Caki2 (cell line): Measurements from ENCODE around the gene DNAAF5. TPM values are rescaled to one million over a fixed set of nuclear protein-coding genes. Genes with fewer than 3 reads are reported as not detected.
"Not testable (repeated sequence)": the region's sequence is repeated elsewhere in the genome, so short reads cannot be mapped to it uniquely, and the experiment has no call there.

ENCODE experiments used
- DNase-seq: peaks from one replicate; pipeline ENCODE4 v3.0.0-alpha.2; 2015; ENCODE audit warnings: low read depth
- in situ Hi-C: cut with HindIII; loops from 2 replicates; pipeline ENCODE4 v1.10.0; 2016; ENCODE audit warnings: low sequenced_read_pairs, low pct_unique_long_range_greater_than_20kb, mixed read lengths
- total RNA-seq: library from RNA; depleted of rRNA; stranded (reverse); fragments of >200 nt; shearing (Covaris generic); gene quantifications from 2 replicates; pipeline ENCODE4 v1.2.3, GENCODE V29; 2014; ENCODE audit warnings: low replicate concordance

DNAAF5 gene
- total RNA-seq, 1 experiment from 2014 or later: 77.4 TPM

- no peak for DNase-seq
- in situ Hi-C loops: no loop called here
Measured at GRCh38 chr7:785416-785815, 58.9 kb downstream of the DNAAF5 start.

GRCh38 chr7:786472-787255 lies 60.2 kb downstream of the DNAAF5 start:
- in situ Hi-C loops: no loop called here
- peak; percentile 38 for DNase-seq

- in situ Hi-C loops: no loop called here
- DNase-seq: no peak
Measured at GRCh38 chr7:787332-788240, 61.1 kb downstream of the DNAAF5 start.

GRCh38 chr7:791519-791918 lies 65.0 kb downstream of the DNAAF5 start:
- DNase-seq: no peak
- in situ Hi-C loops: no loop called here

- DNase-seq: no peak
- in situ Hi-C loops: no loop called here
Measured at GRCh38 chr7:794207-794606, 67.7 kb downstream of the DNAAF5 start.

GRCh38 chr7:794671-795329 lies 68.3 kb downstream of the DNAAF5 start:
- no peak for DNase-seq
- in situ Hi-C loops: no loop called here

GRCh38 chr7:796434-797169 lies 70.1 kb downstream of the DNAAF5 start:
- in situ Hi-C loops, DNase-seq: not testable (repeated sequence)

- DNase-seq: no peak
- in situ Hi-C loops: no loop called here
Measured at GRCh38 chr7:798921-799470, 72.5 kb downstream of the DNAAF5 start.

GRCh38 chr7:800692-801091 lies 74.2 kb downstream of the DNAAF5 start:
- DNase-seq: no peak
- in situ Hi-C loops: no loop called here

GRCh38 chr7:801351-801750 lies 74.9 kb downstream of the DNAAF5 start:
- in situ Hi-C loops, DNase-seq: not testable (repeated sequence)

GRCh38 chr7:801940-802381 lies 75.5 kb downstream of the DNAAF5 start:
- no peak for DNase-seq
- in situ Hi-C loops: no loop called here

- no peak for DNase-seq
- in situ Hi-C loops: no loop called here
Measured at GRCh38 chr7:802500-803242, 76.2 kb downstream of the DNAAF5 start.

GRCh38 chr7:803243-803635 lies 76.7 kb downstream of the DNAAF5 start:
- in situ Hi-C loops: no loop called here
- DNase-seq: peak; percentile 18

GRCh38 chr7:803796-804195 lies 77.3 kb downstream of the DNAAF5 start:
- DNase-seq, in situ Hi-C loops: not testable (repeated sequence)

- in situ Hi-C loops: no loop called here
- no peak for DNase-seq
Measured at GRCh38 chr7:805261-805660, 78.8 kb downstream of the DNAAF5 start.

- DNase-seq: no peak
- in situ Hi-C loops: no loop called here
Measured at GRCh38 chr7:815284-816216, 89.1 kb downstream of the DNAAF5 start.
